Suprapubic skin (tissue), 4 donors: ENCODE data around the gene KIAA0319L. TPM values are rescaled to one million over a fixed set of nuclear protein-coding genes. Genes with fewer than 3 reads are reported as not detected.
"Not testable (repeated sequence)": the region's sequence is repeated elsewhere in the genome, so short reads cannot be mapped to it uniquely, and the experiment has no call there.

Experiments used
- DNase-seq, 2 donors: peaks; one replicate each; pipeline ENCODE4 v3.0.0-alpha.2; 2019; ENCODE audit warnings: low spot score in 2 of 2
- H3K27ac ChIP-seq: fragments of 200-600 bp; sonication (generic); one replicate; pipeline ENCODE4 v1.5.1; 2019
- H3K27me3 ChIP-seq: fragments of 200-600 bp; sonication (generic); one replicate; pipeline ENCODE4 v1.5.1; 2019
- H3K36me3 ChIP-seq: fragments of 200-600 bp; sonication (generic); one replicate; pipeline ENCODE4 v1.5.1; 2019
- H3K4me1 ChIP-seq: fragments of 200-600 bp; sonication (generic); one replicate; pipeline ENCODE4 v1.5.1; 2019
- H3K4me3 ChIP-seq: fragments of 200-600 bp; sonication (generic); one replicate; pipeline ENCODE4 v1.5.1; 2019; ENCODE audit warnings: mild to moderate bottlenecking
- H3K9me3 ChIP-seq: fragments of 200-600 bp; sonication (generic); one replicate; pipeline ENCODE4 v1.5.1; 2019
- EP300 ChIP-seq: sonication (generic); formaldehyde crosslinking; IDR thresholded peaks from one replicate; pipeline ENCODE4 v1.6.1; 2017; ENCODE audit warnings: antibody characterized with exemption
- POLR2A ChIP-seq, 2 donors: fragments of 450-650 bp; IDR thresholded peaks; one replicate each; pipeline ENCODE4 v1.6.1; 2017; ENCODE audit warnings: antibody characterized with exemption in 2 of 2, mild to moderate bottlenecking in 2 of 2, moderate library complexity in 2 of 2
- POLR2AphosphoS5 ChIP-seq, 3 donors: sonication (generic); formaldehyde crosslinking; IDR thresholded peaks; one replicate each; pipeline ENCODE4 v1.6.1; 2017; ENCODE audit warnings: antibody characterized with exemption in 3 of 3
- WGBS: methylation state at CpG from one replicate; pipeline ENCODE4 v1.1.5; 2018; 5-methylcytosine and 5-hydroxymethylcytosine counted together
- total RNA-seq, 4 donors: library from RNA; depleted of rRNA; stranded (reverse); fragments of >200 nt; gene quantifications; one replicate each; pipeline ENCODE4 v1.1.0, GENCODE V29; 2016
- TF ChIP-seq, protein P1 (sequence below), 2 donors: fragments of 200-600 bp in 1 of 2; fragments of 450-650 bp in 1 of 2; sonication (generic) in 1 of 2; IDR thresholded peaks; one replicate each; pipeline ENCODE4 v1.5.1; 2016 to 2019; ENCODE audit warnings: antibody characterized with exemption in 2 of 2, mild to moderate bottlenecking in 1 of 2, moderate library complexity in 1 of 2

Gene KIAA0319L
- total RNA-seq, 4 donors from 2014 or later, result 52.1 to 124 (median 83.5) TPM

DNA sequence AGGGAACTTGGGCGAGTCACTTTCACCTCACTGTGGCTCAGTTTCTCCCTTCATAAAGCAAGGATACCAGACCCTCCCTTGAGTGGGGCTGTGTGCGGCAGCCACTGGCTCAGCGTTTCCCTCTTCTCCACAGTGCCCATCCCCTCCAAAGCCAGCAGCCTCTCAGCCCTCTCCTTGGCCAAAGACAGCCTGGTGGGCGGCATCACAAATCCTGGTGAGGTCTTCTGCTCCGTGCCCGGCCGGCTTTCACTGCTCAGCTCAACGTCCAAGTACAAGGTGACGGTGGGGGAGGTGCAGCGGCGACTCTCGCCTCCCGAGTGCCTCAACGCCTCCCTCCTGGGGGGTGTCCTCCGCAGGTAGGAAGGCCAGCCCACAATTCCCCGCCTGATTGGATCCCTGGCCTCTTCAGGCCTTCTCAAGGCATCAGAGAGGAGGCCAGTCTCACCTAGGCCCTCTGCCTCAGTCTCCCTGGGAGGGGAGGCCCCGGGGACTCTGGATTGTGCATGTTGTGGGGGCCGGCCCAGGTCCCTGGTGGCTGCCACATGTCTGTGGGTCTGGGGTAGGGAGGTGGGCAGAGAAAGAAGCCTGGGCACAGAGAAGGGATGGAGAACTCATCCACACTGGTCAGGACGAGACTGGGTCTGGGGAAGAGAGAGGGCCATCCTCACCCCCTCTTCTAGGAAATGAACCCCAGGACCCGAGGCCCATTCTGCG is 31.2 kb upstream of the KIAA0319L start:
- H3K36me3 ChIP-seq, result peaks cover 17% of the 10 kb centered on the region
- no peak overlapping the region for H3K4me3 ChIP-seq
- no peak for DNase-seq
- no peaks in the 10 kb centered on the region for H3K9me3 ChIP-seq
- WGBS, result 84% methylated on average over 20 of the region's 21 CpGs
- H3K4me1 ChIP-seq, result no peaks in the 10 kb centered on the region
- no peaks in the 10 kb centered on the region for H3K27me3 ChIP-seq
- no peak for TF ChIP-seq EP300
- no peak for TF ChIP-seq POLR2AphosphoS5 (IDR thresholded peaks at IDR 0.05)
- TF ChIP-seq POLR2A (IDR thresholded peaks at IDR 0.05), result no peak
- TF ChIP-seq, protein P1, sequence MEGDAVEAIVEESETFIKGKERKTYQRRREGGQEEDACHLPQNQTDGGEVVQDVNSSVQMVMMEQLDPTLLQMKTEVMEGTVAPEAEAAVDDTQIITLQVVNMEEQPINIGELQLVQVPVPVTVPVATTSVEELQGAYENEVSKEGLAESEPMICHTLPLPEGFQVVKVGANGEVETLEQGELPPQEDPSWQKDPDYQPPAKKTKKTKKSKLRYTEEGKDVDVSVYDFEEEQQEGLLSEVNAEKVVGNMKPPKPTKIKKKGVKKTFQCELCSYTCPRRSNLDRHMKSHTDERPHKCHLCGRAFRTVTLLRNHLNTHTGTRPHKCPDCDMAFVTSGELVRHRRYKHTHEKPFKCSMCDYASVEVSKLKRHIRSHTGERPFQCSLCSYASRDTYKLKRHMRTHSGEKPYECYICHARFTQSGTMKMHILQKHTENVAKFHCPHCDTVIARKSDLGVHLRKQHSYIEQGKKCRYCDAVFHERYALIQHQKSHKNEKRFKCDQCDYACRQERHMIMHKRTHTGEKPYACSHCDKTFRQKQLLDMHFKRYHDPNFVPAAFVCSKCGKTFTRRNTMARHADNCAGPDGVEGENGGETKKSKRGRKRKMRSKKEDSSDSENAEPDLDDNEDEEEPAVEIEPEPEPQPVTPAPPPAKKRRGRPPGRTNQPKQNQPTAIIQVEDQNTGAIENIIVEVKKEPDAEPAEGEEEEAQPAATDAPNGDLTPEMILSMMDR (IDR thresholded peaks at IDR 0.05), result no peak
- H3K27ac ChIP-seq, result no peak overlapping the region

DNA sequence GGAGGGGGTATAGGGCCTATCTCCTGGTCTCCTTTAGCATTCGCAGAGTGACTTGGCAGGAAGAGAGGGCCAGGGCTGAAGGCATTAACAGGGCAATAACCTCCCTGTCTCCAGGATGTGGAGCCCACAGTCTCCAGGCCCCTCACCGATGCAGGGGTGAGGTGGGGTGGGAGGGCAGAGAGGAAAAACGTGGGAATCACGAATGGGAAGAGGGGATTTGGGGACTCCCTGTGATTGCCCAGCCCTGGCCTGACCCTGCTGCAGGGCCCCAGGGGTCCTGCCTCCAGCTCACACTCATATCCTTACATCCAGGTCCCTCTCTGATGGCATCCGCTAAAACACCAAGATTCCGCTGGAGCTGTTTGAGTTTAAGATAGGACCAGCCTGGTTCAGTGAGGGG is 30.5 kb upstream of the KIAA0319L start:
- 88% methylated on average over 6 of the region's 6 CpGs for WGBS

DNA sequence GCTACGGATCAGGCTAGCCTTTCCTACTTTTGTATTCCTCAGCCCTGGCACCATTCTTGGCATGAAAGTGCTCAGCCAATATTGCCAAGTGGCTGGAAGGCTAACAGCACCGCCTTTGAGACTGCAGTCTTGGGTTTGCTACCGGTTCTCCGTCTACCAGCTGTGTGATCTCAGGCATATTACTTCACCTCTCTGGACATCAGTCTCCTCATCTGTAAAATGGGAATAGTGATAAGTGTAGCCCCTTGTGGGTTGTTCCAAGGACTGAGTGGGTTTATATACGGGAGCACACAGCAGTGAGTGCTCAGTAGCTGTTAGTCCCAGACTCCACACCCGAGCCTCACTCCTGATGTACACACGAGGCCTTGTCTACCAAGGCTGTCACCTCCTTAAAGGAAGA is 29.6 kb upstream of the KIAA0319L start:
- TF ChIP-seq EP300 (no peak), POLR2A (IDR thresholded peaks at IDR 0.05) (no peak), POLR2AphosphoS5 (IDR thresholded peaks at IDR 0.05) (no peak)
- TF ChIP-seq, protein P1 (IDR thresholded peaks at IDR 0.05), result no peak
- no peak for DNase-seq
- H3K27me3 ChIP-seq, result no peaks in the 10 kb centered on the region
- H3K36me3 ChIP-seq, result peaks cover 17% of the 10 kb centered on the region
- H3K9me3 ChIP-seq, result no peaks in the 10 kb centered on the region
- no peaks in the 10 kb centered on the region for H3K4me1 ChIP-seq
- H3K27ac ChIP-seq, result no peak overlapping the region
- no peak overlapping the region for H3K4me3 ChIP-seq
- WGBS, result 88% methylated on average over 7 of the region's 7 CpGs

More for the DNA sequence above, 30.5 kb upstream of the KIAA0319L start:
- Histone ChIP-seq H3K4me1 (no peaks in the 10 kb centered on the region), H3K9me3 (no peaks in the 10 kb centered on the region), H3K4me3 (no peak overlapping the region), H3K27me3 (no peaks in the 10 kb centered on the region), H3K36me3 (peaks cover 17% of the 10 kb centered on the region), H3K27ac (no peak overlapping the region)
- TF ChIP-seq, protein P1 (IDR thresholded peaks at IDR 0.05), result no peak
- TF ChIP-seq POLR2AphosphoS5 (IDR thresholded peaks at IDR 0.05) (no peak), POLR2A (IDR thresholded peaks at IDR 0.05) (no peak), EP300 (no peak)
- no peak for DNase-seq

DNA sequence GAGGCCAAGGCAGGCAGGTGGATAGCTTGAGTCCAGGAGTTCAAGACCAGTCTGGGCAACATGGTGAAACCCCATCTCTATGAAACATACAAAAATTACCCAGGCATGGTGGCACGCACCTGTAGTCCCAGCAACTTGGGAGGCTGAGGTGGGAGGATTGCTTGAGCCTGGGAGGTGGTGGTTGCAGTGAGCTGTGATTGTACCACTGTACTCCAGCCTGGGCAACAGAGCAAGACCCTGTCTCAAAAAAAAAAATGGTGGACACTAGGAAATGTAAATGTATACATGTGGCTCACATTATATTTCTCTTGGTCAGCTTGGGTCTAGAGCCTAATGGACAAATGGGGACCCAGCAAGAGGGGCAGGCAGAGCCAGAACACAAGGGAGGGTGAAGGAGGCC is 28.6 kb upstream of the KIAA0319L start:
- DNase-seq, result not testable (repeated sequence)
- 93% methylated on average over 1 of the region's 1 CpG for WGBS

DNA sequence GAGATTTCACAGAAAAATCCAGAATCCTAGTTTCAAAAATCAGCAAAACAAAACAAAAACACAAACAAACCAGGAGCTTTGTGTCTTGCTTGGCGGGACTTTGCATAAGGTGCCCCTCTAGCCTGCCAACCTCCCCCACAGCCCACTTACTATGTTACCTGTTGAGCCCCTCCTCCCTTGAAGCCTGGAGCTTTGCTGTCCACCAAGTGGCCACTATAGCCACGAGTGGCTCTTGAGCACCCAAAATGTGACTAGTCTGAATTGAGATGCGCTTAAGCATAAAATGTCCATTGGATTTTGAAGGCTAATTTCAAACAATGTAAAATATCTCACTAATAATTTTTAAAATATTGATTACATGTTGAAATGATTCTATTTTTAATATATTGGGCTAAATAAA is 28.1 kb upstream of the KIAA0319L start:
- H3K36me3 ChIP-seq, result peaks cover 2% of the 10 kb centered on the region
- TF ChIP-seq, protein P1 (IDR thresholded peaks at IDR 0.05), result no peak
- TF ChIP-seq POLR2A (IDR thresholded peaks at IDR 0.05), result no peak
- no peak for TF ChIP-seq EP300
- TF ChIP-seq POLR2AphosphoS5 (IDR thresholded peaks at IDR 0.05), result no peak
- no peak overlapping the region for H3K4me3 ChIP-seq
- no peak overlapping the region for H3K27ac ChIP-seq
- no peaks in the 10 kb centered on the region for H3K4me1 ChIP-seq
- WGBS, result 91% methylated on average over 3 of the region's 3 CpGs
- no peak for DNase-seq
- H3K9me3 ChIP-seq, result no peaks in the 10 kb centered on the region
- no peaks in the 10 kb centered on the region for H3K27me3 ChIP-seq

More for the DNA sequence above, 28.6 kb upstream of the KIAA0319L start:
- not testable (repeated sequence) for H3K27ac ChIP-seq, H3K36me3 ChIP-seq, H3K27me3 ChIP-seq, H3K4me3 ChIP-seq, H3K9me3 ChIP-seq, H3K4me1 ChIP-seq

DNA sequence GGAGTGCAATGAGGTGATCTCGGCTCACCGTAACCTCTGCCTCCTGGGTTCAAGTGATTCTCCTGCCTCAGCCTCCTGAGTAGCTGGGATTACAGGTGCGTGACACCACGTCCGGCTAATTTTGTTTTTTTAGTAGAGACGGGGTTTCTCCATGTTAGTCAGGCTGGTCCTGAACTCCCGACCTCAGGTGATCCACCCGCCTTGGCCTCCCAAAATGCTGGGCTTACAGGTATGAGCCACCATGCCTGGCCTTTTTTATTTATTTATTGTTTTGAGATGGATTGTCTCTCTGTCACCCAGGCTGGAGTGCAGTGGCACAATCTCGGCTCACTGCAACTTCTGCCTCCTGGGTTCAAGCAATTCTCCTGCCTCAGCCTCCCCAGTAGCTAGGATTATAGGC is 24.4 kb upstream of the KIAA0319L start:
- H3K27me3 ChIP-seq, H3K4me3 ChIP-seq, H3K36me3 ChIP-seq, DNase-seq, H3K27ac ChIP-seq, H3K9me3 ChIP-seq: not testable (repeated sequence)
- WGBS, result 96% methylated on average over 9 of the region's 9 CpGs
- H3K4me1 ChIP-seq, result peaks cover 15% of the 10 kb centered on the region
